HG03095 (cell line): ENCODE data around the gene GNPAT.
"Not testable (repeated sequence)": the region's sequence is repeated elsewhere in the genome, so short reads cannot be mapped to it uniquely, and the experiment has no call there.

ENCODE experiments used
- ATAC-seq: cut with Tn5 transposase; IDR thresholded peaks from one replicate; pipeline ENCODE4 v1.9.1; 2021; ENCODE audit warnings: moderate library complexity; ENCODE audit not compliant: unreplicated experiment

GNPAT gene

DNA sequence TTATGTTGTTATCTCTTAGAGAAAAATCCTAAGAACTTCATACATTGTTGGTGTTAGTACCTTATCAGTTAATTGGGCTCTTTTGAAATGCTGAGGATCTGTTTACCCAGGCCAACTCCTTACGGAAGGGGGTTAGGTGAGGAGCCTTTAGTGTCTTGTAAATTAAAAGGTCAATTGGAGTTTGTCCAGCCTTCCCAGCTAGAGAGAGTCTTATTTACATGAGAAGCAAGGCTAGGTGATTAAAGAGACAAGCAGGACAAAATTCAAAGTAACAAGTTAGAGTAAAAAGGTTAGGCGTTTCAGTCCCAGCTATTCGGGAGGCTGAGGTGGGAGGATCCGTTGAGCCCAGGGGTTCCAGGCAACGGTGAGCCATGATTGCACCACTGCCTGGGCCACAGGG is 28.7 kb upstream of the GNPAT start:
- not testable (repeated sequence) for ATAC-seq

DNA sequence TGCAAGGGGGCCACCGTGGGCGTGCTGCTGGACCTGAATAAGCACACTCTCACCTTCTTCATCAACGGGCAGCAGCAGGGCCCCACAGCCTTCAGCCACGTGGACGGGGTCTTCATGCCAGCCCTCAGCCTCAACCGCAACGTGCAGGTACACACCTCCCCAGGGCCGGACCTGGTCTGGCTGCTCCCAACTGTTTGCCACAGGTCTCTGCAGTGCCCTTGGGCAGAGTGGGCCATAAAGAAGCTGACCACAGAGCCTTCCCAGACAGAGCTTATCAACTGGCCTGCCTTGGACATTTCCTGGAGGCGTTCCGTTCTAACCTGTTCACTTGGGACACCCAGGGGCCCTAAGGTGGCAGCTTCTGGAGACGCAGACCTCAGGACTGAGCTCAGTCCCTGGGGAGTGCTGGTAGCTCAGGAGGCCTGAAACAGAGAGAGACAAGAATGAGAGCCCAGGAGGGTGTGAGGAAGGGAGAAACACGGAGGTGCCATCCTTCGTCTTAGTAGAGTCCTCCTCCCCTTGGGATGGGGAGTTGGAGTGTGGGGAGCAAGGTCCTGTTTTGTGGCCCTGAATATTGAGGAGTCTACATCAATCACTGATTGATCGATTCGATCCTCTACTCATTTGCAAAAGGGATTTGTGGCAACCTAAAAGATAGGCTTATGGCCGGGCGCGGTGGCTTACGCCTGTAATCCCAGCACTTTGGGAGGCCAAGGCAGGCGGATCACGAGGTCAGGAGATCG is 27.0 kb upstream of the GNPAT start:
- ATAC-seq, result no peak

DNA sequence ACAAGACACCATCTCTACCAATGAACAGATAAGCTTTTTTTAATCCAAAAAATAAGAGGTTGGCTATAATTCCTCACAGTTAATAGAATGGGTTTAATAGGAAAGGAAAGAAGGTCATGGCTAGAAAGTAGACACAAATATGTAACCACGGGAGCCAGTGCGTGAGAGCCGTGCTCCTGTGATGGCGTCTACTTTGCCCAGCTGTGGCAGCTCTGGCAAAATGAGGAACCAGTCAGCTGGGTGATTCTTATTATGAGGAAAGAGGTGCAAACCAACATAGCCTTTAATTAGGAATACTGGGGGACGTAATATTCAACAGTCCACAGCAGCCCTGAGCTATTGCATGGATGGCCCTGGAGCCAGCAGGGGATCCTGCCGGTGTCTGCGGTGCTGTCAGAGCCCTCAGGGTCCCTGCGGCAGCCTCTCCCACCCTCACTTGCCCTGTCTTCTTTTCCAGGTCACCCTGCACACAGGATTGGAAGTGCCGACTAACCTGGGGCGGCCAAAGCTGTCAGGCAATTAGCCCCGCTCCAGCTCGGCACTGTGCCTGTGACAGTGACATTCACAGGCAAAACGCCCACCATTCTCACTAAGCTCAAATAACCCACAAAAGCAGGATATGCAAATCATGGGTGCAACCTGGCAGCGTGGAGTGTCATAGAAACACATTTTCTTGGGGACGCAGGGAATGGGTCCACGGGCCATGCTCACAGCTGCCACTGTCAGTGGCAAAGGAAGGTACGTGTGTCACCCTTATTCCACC is 25.9 kb upstream of the GNPAT start:
- no peak for ATAC-seq

DNA sequence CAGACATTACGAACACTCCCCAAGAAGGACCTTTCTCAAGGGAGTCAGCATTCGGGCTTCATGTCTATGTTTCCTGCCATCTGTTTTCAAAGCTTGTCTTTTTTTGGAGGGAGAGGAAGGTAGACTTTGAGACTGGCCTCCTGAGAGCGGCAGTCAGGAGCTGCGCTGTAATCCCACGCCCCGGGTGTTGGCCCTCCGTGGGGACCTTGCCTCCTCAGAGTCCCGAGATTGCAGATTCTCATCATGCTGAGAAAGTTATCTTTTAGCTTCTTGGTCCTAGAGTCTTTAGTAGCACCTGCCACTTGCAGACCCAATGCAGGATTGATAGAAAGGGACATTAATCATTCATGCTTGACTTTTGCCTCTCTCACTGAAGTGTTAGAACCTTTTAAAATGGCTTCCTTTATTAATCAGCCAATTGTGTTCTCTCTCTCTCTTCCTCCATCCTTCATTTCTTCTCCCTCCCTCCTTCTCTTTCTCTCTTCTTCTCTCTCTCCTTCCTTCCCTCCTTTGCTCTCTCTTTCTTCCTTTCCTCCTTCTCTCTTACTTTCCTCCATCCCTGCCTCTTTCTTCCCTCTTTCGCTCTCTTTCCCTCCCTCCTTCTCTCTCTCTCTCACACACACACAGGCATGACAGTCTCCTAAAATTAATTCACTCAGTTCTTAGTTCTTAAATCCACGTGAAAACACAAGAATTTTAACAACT is 25.2 kb upstream of the GNPAT start:
- no peak for ATAC-seq

DNA sequence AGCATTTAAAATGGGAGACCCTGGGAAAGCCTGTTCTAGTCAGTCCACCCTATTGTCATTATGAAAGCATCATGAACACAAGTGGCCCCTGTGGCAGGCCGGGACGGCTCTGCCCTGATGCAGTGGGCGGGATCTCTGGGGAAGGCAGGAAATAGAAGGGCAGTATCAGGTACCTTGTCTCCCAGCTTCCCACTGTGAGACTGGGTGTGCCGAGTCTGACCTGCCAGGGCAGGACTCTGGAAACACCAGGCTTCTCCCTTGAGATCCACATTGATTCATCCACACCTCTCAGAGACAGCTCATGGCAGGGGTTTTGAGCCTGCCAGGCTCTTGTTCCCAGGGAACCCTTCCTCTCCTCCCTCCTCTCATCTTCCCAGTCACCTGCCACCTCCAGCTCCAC is 24.5 kb upstream of the GNPAT start:
- no peak for ATAC-seq

DNA sequence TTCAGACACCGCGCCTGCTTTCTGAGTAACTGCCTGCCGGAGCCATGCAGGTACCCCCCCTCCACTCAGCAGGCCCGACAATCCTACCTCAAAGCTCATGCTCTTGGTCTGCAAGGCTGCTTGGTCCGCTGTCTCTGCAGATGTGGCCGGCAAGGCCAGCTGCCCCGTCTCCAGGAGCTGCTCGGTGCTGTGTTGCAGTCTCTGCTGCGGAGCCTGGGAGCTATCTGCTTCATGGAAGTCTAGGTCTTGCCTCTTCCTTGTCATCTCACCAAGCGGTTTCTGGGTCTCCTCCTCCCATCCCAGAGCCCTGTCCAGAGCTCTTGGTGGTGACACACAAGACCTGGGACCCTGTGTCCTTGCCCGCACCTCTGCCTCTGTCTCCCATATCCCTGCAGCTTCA is 24.0 kb upstream of the GNPAT start:
- ATAC-seq, result no peak

DNA sequence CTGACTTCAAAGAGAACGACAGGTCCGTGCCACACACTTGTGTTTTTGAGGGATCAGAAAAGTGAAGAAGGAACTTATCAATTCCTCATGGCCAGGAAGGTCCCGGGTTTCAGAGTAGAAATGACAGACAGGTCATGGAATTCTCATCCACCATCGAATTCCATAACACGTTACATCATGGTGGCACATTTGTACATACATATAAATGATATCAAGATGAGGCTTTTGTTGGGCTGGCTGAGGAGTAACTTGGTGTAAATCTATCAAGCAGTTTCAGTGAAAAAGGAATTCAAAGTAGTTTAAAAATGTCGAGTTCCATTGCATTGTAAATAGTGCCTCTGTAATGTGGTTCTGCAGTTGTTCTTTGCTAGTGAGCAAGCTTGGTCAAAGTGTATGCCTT is 22.9 kb upstream of the GNPAT start:
- ATAC-seq, result no peak

DNA sequence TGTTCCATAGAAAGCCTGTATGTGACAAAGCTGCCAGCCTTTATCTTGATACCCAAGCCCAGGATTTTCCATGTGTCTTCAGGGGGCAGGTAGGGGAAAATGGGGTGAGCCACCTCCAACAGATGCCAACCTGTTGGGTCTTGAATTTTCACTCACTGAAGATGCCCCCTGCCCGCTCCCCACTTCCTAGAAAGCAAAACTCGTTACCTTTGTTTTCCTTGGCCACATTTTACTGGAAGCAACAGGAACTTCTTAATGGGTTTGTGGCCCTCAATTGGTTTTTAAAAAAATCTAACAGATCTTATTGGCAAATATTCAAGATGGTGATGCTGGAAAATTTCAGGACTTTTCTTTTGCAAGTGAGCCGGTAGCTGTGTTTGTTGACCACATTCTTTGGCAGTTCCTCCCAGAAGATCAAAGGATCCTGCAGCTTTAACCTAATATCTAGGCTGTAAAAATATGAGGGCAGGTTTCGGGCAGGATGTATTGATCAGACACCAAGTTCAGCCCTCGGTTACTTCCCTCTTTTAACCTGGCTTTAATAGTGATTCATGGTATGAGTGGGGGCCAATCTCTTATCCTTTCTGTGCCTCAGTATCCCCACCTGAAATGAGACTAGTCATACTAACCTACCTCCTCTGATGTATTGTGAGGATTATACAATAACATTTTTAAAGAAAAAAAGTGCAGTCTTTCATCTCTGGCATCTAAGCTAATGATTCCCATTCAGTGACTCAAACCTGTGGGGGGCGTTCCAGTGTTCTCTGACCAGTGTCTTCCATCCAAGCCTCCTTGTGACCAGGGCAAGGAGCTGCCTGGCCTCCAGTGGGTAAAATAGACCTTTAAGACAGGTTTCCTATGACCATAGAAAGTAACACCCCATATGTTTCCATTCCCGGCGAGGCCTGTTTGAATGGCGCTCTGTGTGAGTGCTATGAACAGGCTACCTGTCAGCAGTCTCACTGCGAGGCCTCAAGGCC is 21.3 kb upstream of the GNPAT start:
- no peak for ATAC-seq

DNA sequence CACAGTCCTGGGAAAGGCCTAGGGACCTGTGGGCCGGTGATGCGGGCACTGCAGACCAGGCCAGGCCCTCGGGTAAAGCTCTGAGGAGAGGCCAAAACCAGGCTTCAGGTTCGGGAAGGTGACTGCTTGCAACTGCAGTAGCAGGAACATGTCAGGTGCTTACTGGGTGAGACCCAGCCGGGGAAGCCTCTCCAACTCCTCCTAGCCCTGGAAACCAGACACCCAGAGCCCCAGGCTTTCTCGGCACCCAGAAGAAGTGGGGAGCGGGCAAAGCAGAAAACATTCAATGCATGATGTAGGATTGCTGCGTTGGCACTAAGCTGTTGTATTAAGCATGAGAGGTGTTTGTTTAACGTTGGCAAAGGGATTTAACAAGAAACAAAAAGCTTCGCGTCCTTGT is 20.2 kb upstream of the GNPAT start:
- ATAC-seq, result no peak

DNA sequence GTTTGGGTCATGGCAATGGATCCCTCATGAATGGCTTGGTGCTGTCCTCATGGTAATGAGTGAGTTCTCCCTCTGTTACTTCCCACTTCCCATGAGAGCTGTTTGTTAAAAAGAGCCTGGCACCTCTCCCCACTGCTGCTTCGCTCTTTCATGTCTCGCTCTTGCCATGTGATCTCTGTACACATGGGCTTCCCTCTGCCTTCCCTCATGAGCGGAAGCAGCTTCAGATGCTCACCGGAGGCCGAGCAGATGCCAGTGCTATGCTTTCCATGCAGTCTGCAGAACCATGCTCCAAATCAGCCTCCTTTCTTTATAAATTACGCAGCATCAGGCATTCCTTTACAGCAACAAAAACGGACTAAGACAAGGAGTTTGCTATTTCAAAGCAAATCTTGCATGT is 14.9 kb upstream of the GNPAT start:
- no peak for ATAC-seq

DNA sequence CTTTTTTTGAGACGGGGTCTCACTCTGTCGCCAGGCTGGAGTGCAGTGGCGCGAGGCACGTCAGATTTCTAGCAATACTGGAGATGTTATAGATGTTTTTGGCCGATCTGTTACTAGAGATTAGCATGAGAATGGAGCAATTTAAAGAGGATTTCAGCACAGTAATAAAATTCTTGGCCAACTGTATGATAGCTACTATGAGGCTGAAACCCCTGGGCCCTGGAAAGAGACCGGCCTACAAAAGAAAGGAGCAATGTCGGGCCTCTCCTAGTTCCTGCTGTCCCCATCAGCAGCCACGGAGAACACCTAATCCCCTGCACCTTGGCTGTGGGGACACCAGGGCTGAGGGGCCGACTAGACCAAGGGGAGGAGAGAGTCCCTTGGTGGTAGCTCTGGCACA is 9.5 kb upstream of the GNPAT start:
- ATAC-seq, result no peak

DNA sequence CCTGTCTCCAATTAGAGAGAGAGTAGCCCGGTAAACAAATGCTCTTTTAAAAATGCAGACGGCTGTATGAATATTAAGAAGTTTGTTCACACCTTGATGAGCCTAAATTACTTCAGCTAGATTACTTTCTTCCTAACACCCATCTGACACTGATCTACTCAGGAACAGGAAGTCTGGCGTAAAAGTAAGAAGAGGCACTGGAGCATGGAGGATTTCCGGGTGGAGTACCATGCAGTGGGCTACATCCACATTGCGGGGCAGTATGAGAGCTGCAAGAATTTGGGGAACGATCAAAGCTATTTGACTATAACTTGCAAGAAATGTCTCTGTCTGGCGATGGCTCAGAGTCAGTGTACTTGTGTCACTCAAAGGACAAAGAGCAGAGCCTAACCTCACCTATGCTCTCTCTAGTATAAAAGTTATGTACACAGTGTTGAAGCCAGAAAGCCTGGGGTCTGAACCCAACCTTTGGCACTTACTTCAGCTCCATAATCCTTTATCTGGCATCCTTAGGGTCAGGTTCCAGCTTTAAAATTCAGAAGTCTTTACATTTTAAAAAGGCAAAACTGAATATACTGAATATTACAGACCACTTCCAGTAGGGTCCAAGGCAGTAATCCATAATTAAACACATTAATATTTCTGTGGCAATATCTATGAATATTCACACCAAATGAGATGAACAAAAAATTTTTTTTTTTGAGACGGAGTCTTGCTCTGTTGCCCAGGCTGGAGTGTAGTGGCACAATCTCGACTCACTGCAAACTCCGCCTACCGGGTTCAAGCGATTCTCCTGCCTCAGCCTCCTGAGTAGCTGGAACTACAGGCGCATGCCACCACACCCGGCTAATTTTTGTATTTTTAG is 7.9 kb upstream of the GNPAT start:
- peak; percentile 70 for ATAC-seq

DNA sequence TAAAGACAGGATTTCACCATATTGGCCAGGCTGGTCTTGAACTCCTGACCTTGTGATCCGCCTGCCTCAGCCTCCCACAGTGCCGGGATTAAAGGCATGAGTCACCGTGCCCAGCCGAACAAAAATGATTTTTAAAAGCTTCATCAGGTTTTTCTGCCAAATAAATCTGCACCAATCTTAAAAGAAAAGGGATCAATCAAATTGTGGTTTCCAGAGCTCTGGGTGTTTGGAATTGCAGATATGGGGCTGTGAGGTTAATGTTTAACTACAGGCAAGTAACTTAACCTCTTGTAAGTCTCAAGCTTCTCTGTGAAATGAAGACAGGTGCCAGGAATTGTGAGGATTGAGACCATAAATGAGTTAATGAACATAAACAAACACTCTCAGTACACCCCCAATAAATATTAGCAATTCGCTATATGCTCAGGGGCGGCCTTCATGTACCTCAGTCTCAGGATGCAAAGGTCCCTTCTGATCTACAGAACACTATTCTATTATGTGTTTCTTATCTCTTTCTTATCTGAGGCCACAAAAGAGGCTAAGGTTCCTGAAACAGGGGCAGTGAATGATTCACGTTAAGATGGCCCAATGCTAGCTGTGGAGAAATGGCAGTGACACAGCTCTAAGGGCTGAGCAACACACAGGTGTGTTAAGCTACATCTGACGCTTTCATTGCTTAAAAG is 7.1 kb upstream of the GNPAT start:
- ATAC-seq, result no peak

DNA sequence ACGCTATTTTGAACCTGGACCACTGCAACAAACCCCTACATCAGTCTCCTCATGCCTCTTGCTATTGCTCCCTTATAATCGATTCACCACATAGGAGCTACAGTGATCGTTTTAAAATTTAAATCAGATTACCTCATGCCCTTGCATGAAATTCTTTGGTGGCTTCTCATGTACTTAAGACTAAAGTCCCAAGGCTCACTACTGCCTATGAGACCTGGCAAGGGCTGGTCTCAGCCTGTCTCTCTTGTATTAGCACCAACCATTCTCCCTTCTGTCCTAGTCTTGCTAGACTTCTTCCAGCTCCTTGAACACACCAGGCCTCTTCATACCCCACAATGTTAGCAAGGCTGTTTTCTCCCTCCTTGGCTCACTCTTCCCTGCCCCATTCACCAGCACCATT is 6.5 kb upstream of the GNPAT start:
- ATAC-seq, result no peak

DNA sequence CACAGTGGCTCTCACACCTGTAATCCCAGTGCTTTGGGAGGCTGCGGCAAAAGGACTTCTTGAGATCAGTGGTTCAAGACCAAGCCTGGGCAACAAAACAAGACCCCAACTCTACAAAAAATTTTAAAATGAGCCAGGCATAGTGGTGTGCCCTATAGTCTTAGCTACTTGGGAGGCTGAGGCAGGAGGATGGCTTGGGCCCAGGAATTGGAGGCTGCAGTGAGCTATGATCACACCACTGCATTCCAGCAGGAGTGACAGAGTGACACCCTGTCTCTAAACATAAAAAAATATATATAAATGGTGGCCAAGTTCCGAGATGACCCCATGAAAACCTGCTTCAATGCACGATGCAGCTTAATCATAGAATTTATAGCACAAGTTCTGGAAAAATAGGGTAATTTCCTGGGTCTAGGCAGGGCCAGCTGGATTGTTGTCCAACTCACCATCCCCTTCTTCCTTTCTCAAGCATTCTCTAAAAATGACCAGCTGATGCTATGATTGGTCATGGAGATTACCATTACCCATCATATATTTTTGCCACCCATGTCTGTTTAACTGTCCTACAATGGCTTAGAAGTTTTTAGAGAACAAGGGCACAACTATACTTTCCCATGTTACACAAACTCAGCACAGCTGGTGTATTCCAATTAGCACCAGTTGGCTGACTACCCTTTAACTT is 5.3 kb upstream of the GNPAT start:
- no peak for ATAC-seq

DNA sequence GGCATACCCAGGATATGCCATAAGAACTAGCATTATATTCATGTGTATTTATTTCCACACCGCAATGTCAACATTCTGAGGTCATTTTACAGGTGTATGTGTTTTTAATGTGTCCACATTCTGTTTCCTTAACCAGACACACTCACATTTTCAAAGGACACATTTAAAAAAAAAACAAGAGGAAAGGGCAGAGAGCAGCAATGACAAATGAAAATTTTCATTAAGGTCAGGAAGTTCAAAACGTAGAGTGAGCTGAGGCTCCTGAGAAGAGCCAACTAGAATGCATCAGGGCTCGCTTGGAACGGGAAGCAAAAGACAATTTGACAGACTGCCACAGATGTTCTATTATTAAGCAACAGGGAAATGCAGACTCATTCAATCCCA is 4.8 kb upstream of the GNPAT start:
- ATAC-seq, result no peak

DNA sequence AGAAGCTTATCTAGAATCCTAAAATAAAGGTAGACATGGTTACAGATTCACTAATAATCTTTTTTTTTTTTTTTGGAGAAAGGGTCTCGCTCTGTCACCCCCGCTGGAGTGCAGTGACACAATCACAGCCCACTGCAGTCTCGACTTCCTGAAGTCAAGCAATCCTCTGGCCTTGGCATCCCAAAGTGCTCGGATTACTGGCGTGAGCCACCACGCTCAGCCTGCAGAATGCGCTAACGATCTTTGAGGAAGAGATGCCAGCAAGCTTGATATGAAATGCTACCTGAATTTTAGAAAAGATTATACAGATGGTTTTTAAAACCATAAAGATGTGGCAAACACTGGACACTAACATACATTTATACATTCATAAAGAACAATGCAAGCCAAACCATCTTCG is 4.1 kb upstream of the GNPAT start:
- ATAC-seq, result no peak

DNA sequence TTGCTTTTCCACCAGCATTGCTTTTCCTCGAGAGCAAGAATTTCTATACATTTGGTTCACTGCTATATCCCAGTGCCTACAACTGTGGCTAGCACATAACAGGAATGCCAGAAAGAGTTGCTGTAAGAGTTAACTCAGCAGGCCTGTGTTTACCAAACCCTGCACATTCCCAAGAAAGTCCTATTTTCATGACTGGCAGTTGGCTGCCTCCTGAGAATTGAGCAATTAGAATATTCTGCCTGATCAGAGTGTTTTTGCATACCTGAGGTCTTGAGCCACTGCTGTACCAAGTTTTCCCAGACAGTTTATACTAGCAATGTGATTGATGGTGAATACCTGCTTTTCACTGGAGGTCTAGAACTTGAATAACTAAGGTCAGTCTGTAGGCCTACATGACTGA is 2.7 kb upstream of the GNPAT start:
- no peak for ATAC-seq

DNA sequence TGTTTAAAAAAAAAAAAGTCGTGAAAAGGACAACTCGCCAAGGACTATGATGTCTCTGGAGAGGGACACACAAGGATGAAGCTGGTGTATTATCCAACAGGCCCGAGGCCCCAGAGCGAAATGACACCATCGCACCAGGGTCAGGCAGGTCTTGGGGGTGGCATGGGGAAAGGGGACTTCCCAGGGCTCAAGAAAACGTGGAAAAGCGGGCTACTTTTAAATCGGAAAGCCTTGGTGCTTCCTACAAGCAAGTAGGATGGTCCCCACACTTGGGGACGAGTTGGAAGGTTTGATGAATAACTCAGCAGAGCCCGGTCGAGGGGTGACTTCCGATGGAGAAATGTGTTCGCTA is 505 bp upstream of the GNPAT start:
- peak; percentile 6 for ATAC-seq
